GM21717 (cell line): ENCODE results near the gene WSB2.
"Not testable (repeated sequence)": the region's sequence is repeated elsewhere in the genome, so short reads cannot be mapped to it uniquely, and the experiment has no call there.

ENCODE experiments used
- ATAC-seq: cut with Tn5 transposase; IDR thresholded peaks from one replicate; pipeline ENCODE4 v1.9.1; 2021; ENCODE audit warnings: mild to moderate bottlenecking, moderate library complexity; ENCODE audit not compliant: unreplicated experiment

WSB2 gene

DNA sequence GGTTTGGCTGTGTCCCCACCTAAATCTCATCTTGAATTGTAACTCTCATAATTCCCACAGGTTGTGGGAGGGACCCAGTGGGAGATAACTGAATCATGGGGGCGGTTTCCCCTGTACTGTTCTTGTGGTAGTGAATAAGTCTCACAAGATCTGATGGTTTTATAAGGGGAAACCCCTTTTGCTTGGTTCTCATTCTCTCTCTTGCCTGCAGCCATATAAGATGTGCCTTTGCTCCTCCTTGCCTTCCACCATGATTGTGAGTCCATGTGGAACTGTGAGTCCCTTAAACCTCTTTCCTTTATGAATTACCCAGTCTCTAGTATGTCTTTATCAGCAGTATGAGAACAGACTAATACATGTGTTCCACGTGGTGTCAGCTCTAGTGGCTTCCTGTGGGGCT, 61.2 kb downstream of the WSB2 start:
- ATAC-seq: not testable (repeated sequence)

- ATAC-seq: no peak
These were observed 62.3 kb downstream of the WSB2 start for GRCh38 chr12:117998719-117999118.

DNA sequence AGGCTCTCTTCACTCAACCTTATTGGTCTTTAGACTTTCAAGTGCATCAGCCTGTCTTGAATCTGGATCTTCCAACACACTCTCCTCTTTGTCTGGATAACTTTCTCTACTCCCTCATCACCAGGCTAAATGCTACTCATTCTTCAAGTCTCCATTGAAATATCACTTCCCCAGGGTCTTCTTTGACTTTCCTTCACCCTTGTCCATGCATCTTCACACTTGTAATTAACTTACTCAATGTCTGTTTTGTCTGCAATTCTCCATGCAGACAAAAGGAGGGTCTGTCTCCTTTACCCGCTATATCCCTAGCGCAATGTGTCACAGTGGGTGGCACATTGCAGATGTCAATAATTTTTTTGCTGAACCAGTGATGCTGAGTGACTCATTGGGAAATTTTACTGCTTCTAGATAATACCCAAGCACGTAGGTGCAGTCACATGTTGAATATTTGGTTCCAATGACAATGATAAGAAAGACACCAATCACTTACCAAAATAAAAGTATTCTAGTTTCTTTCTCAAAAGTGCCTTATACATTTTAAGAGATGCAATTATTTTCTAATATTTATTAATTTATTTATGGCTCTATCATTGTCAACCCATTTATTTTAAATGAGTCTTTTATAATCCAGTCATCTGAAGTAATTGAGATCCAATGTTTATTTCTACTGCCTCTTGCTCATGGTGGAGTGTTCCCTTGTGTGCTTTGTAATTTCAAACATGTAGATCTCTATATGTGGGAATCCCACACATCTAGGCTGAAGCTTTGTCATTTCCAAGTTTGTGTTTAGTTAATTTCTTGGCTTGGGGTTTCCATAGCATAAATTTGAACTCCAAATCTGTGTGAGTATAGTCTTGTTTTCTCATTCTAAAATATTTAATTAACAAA, 66.2 kb downstream of the WSB2 start:
- ATAC-seq: no peak

DNA sequence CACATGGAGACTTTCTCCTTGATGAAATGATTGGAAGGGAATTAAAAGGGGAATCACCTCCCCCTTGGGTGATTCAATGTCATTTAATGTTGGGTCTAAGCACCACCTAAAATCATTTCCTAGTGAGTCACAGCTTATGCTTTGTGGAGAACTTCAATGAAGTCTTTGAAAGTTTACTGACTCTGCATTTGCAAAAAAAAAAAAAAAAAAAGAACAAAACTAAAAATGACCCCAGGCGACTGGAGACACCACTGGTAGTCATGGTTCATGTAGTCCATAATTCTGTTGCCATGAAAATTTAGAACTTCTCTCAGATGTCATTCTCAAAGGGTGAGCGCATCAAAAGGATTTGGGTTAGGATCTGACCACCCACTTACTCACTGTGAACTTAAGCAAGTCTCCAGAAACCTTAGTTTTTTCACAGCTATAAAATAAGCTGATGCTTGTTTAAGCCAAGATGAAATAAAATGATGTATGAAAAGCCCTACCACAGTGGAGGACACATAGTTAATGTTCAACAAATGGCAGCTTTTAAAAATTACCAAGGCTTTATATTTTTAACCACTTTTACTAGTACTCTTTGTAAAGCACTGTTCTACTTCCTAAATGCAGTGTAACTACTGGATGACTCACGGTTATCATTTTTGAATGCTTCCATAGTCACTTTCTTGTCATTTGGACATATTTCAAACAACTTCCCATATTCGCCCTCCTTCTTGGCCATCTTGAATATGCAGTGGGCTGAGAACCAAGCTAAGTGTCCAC, 74.1 kb downstream of the WSB2 start:
- no peak for ATAC-seq

DNA sequence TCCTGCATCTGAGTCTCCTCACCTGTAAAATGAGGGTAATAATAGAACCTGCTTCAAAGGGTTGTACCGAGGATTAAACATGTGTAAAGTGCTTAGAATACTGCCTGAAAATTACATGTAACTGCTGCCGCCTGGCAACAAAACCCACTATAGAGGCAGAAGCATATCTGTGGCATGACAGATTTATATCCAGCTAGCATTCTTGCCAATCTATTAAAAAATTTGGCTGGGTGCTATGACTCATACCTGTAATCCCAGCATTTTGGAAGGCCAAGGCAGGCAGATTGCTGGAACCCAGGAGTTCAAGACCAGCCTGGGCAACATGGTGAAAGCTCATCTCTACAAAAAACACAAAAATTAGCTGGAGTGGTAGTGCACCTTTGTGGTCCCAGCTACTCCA, 75.8 kb downstream of the WSB2 start:
- ATAC-seq: no peak
